NCI-H2171 treated with DMSO at 0.1 percent for 48 hours (cell line): ENCODE data around the gene TNFRSF19.
A peak's percentile ranks its signal among the peaks of the same experiment; 100 is the strongest.

Experiments
- DNase-seq: peaks from one replicate; lab custom pipeline; 2025; lab: John Stamatoyannopoulos, UW

TNFRSF19 gene

DNA sequence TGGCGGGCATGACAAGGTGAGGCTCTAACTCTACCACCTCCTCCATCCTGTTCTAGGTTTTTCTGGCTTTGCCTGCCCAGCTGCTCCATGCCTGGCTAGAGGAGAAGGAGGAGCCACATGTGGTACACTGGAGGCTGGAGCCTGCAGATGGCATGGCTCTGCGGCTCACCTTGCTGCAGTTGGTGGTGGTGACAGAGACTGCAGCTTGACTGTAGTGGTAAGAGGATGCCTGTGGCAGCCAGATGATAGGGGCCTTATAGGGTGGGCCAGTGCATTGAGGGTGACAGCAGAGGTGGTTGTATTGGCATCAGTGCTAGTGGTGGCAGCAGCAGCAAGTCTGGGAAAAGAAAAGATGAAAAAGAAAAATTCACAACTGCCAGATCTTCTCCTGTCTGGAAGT lies 146.2 kb downstream of the TNFRSF19 start:
- no peak for DNase-seq

DNA sequence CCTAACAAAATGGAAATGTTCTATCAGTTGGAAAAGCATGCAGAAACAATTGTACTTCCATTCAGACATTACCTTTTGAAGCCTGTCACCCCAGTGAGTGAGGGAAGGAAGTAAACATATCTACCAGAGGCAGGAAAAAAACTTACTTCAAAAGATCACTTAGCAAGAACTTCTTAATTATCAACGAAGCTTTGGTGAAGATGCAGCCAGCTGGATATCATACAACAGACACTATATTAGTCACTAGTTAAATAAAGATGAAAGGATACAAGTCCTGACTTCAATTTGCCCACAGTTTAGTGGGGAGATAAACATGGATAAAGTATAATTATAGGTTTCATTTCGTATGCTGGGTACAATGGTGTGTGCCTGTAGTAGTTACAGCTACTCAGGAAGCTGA lies 148.8 kb downstream of the TNFRSF19 start:
- no peak for DNase-seq

DNA sequence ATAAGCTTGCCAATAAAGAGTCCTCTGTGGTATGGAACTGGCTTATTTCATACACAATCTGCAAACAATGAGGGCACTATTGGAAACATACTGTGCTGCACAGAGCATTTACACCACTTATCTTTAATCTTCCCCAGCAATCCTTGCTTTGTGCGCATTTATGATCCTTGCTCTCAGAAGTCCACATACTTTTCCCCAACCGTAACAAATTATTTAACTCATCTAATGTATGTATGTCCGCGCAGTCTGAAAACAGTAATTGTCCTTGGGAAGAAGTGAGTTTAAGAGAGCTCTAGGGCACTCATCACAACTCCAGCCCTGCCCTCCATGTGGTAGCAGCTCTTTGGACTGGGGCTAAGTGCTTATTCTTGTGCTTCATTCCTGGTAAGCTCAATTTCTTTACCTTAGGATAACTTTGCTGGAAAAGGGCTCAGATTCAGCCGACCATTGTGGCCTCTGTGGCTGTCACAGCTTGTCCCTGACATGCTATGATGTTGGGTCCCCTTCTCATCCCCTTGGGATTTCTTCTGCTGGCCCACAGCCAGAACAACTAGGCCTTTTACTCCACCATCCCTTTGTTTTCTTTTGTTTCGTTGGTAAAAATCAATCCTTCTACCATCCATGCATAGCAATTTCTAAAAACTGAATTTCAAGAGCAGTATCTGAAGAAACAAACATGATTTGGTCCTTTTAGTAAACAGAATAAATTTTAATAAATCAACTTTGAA lies 152.7 kb downstream of the TNFRSF19 start:
- no peak for DNase-seq

DNA sequence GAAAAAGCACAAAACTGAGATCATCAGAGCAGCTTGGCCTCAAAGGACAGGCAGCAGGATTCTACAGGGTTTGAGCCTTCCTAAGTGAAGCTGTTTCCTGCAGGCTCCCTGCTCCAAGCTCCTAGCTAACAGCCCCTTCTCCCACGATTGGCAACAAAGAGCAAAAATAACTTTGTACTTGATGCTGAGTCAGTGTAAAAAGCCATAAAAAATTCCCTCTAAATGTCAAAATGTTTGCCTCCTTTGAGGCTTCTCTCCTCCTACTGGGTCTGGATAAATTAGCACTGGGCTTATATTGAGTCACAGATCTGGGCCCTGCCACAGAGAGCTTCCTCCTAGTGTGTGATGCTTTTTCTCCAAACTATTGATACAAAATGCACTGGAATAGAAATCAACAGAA lies 153.3 kb downstream of the TNFRSF19 start:
- no peak for DNase-seq

DNA sequence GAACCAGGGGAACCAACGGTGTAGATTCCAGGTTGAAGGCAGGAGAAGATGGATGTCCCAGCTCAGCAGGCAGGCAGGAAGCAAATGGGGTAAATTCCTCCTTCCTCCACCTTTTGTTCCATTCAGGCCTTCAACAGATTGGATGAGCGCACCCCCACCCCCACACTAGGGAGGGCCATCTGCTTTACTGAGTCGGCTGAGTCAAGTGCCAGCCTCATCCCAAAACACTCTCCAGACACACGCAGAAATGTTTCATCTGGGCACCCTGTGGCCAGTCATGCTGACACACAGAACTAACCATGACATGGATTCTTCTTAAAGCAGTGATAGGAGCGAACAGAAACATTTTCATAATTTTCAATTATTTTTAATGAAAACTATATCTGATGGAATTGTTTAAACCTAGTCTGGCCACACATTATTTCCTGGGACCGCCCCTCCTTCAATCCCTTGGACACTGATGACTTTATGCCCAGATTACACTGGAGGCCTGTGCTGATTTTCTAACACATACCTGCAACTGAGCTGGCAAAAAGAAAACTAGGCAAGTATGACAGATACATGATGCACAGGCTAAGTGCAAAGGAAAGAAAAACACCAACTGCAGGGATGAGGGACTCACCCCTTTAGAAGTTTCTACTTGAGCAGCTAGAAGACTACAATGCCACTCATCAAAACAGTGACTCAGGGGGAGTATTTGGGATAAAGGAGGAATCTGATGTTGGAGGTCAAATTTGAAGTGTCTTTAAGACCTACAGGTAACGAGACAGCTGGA lies 154.2 kb downstream of the TNFRSF19 start:
- DNase-seq = peak; percentile 39
